Pancreas (tissue), 10 donors: Measurements from ENCODE around the gene CBFA2T2. TPM values are rescaled to one million over a fixed set of nuclear protein-coding genes. Genes with fewer than 3 reads are reported as not detected.

Experiments
- ATAC-seq, 4 donors: fragments of 200-7000 bp; cut with Tn5 transposase; one replicate each; pipeline versions ENCODE4 v1.8.0 to v1.9.1; 2020; ENCODE audit warnings: mild to moderate bottlenecking in 4 of 4, moderate library complexity in 4 of 4
- DNase-seq, 6 donors: peaks; one replicate each; pipeline ENCODE4 v3.0.0-alpha.2; 2020
- FAIRE-seq: peaks from 2 replicates; lab custom pipeline; 2012; peaks lifted over from hg19 to GRCh38; lab: Jason Lieb, UNC
- H3K27ac ChIP-seq, 4 donors: fragments of 200-600 bp; sonication (generic); 1 replicate in 3 of 4; 2 replicates in 1 of 4; pipeline versions ENCODE4 v1.5.0 to v1.8.0; 2020
- H3K27me3 ChIP-seq, 4 donors: fragments of 200-600 bp; one replicate each; pipeline ENCODE4 v1.8.0; 2021
- H3K36me3 ChIP-seq, 3 donors: fragments of 200-600 bp; sonication (generic) in 1 of 3; one replicate each; pipeline versions ENCODE4 v1.5.0 to v1.8.0; 2020 to 2021
- H3K4me1 ChIP-seq, 3 donors: fragments of 200-600 bp; one replicate each; pipeline ENCODE4 v1.8.0; 2021
- H3K4me3 ChIP-seq, 4 donors: fragments of 200-600 bp; sonication (generic) in 2 of 4; one replicate each; pipeline versions ENCODE4 v1.5.0 to v1.8.0; 2020 to 2021
- H3K9me3 ChIP-seq, 4 donors: fragments of 200-600 bp; one replicate each; pipeline ENCODE4 v1.8.0; 2021
- WGBS, 2 donors: extraction: QIAGEN DNeasy Blood & Tissue Kit; methylation state at CpG; one replicate each; pipeline ENCODE4 v1.1.7; 2013; 5-methylcytosine and 5-hydroxymethylcytosine counted together
- intact Hi-C, 3 donors: fragments of 100-400 bp; cut with DNase I; formaldehyde crosslinking; loops; one replicate each; pipeline versions ENCODE4 v1.11.1 to v1.14.2; 2022
- polyA plus RNA-seq, 2 donors: library from polyadenylated mRNA; stranded (reverse); fragments of 200-250 nt; gene quantifications; one replicate each; pipeline ENCODE4 v1.2.3, GENCODE V29; 2013
- total RNA-seq, 6 donors: library from RNA; stranded (reverse); fragmentation: NEBNext Ultra II Directional in 4 of 6; extraction: Animal tissue kit (Norgen Biotek cat#: 25700) in 4 of 6; gene quantifications; one replicate each; pipeline versions ENCODE4 v1.2.1 to v1.2.4, GENCODE V29; 2021 to 2023
- TF ChIP-seq, protein P1 (sequence below), 4 donors: fragments of 200-600 bp; sonication (generic) in 3 of 4; IDR thresholded peaks; one replicate each; pipeline versions ENCODE4 v1.5.0 to v1.8.0; 2021; ENCODE audit warnings: antibody characterized with exemption in 4 of 4
- donor health status: healthy with polysubstance abuse.
- donor health status: DM: no; HTN: no; CAD: no; lungs with moderate emphysema.
- donor health status: DM: no; HTN: no; CAD: no.
- donor health status: control.
- donor health status: control.
- donor health status: Bipolar disorder and iron deficiency.
- donor health status: DM: yes; HTN: yes; CAD: no.
- donor health status: DM: no; HTN: no; CAD: no.
- donor health status: DM: no; HTN: no; CAD: no.
- donor health status: DM: yes; HTN: yes; CAD: no.

The CBFA2T2 gene
- total and polyA plus RNA-seq, 8 donors = 4.7 to 11.6 (median 7.5) TPM

DNA sequence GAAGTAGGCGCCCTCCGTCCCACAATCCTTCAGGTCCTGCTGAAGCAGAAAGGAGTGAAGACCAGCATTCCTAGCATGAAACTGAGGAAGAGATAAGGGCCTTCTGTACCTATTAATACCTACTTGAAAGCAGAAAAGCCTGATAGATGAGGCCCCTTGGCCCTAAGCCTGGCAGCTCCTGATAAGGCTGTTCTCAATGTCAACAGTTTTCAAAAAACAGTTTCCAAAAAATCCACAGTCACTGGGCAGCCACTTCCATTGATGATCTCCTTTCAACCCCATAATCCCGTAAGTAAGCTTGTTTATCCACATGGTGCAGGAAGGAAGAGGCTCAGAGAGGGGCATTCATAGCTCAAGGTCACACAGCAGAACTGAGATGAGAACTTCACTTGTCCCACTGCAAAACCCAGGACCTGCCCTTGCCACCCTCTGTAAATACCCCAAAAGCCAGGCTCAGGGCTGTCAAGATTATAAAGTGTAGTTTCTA lies 199.1 kb downstream of the CBFA2T2 start:
- DNase-seq (no peak), FAIRE-seq (no peak), ATAC-seq (no peak)
- Histone ChIP-seq H3K36me3 (no peaks in the 10 kb centered on the region), H3K27me3 (no peaks in the 10 kb centered on the region), H3K9me3 (no peaks in the 10 kb centered on the region), H3K27ac (no peak overlapping the region), H3K4me1 (no peaks in the 10 kb centered on the region), H3K4me3 (no peak overlapping the region)
- TF ChIP-seq, protein P1, sequence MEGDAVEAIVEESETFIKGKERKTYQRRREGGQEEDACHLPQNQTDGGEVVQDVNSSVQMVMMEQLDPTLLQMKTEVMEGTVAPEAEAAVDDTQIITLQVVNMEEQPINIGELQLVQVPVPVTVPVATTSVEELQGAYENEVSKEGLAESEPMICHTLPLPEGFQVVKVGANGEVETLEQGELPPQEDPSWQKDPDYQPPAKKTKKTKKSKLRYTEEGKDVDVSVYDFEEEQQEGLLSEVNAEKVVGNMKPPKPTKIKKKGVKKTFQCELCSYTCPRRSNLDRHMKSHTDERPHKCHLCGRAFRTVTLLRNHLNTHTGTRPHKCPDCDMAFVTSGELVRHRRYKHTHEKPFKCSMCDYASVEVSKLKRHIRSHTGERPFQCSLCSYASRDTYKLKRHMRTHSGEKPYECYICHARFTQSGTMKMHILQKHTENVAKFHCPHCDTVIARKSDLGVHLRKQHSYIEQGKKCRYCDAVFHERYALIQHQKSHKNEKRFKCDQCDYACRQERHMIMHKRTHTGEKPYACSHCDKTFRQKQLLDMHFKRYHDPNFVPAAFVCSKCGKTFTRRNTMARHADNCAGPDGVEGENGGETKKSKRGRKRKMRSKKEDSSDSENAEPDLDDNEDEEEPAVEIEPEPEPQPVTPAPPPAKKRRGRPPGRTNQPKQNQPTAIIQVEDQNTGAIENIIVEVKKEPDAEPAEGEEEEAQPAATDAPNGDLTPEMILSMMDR (IDR thresholded peaks at IDR 0.05) = no peak
- 51 to 56% methylated on average over 3 of the region's 3 CpGs for WGBS, 2 donors
- intact Hi-C loops = no loop called here

DNA sequence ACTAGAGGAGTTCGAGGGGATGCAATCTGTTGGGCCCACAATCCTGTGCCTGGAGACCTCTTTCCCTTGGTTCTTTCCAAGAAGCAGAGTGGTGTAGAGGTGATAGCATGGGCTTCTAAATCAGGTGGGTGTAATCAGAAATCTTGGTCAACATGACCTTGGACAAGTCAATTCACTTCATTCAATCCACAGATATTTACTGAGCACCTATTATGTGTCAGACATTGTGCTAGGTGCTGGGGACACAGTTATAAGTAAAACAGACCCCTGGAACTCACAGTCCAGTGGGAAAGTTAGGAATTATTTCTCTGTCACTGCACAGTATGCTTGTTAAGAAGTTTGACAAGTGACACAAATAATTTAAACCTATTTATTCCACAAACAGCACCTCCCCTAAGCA lies 199.6 kb downstream of the CBFA2T2 start:
- Histone ChIP-seq H3K36me3 (no peaks in the 10 kb centered on the region), H3K27me3 (no peaks in the 10 kb centered on the region), H3K27ac (no peak overlapping the region), H3K4me1 (no peaks in the 10 kb centered on the region), H3K9me3 (no peaks in the 10 kb centered on the region), H3K4me3 (no peak overlapping the region)
- FAIRE-seq (no peak), DNase-seq (no peak), ATAC-seq (no peak)
- 91 to 92% methylated on average over 1 of the region's 1 CpG for WGBS, 2 donors
- intact Hi-C loops = no loop called here
- TF ChIP-seq, protein P1 (IDR thresholded peaks at IDR 0.05) = no peak

DNA sequence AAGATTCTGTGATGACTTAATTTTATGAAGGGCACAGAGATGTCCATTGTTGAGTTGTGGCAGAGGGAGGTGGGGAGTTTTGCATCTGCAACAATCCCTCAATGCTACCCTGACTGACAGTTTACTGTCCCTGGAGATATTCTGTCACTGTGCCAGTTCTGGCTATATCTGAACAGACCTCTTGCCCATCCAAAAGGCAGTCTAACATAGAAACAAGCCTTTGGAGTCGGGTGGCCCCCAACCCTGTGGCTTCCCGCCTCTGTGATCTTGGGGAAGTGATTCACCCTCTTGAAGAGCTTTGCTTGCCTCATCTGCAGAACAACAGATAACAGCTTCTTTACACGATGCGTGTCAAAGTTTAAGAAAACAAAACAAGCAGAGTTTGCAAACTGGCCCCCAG lies 200.1 kb downstream of the CBFA2T2 start:
- H3K4me1 ChIP-seq = no peaks in the 10 kb centered on the region
- H3K27me3 ChIP-seq = no peaks in the 10 kb centered on the region
- TF ChIP-seq, protein P1 (IDR thresholded peaks at IDR 0.05) = no peak
- FAIRE-seq (no peak), DNase-seq (no peak), ATAC-seq (no peak)
- no peaks in the 10 kb centered on the region for H3K36me3 ChIP-seq
- no peak overlapping the region for H3K4me3 ChIP-seq
- 71 to 85% methylated on average over 4 of the region's 4 CpGs for WGBS, 2 donors
- H3K27ac ChIP-seq = no peak overlapping the region
- intact Hi-C loops = no loop called here
- H3K9me3 ChIP-seq = no peaks in the 10 kb centered on the region

DNA sequence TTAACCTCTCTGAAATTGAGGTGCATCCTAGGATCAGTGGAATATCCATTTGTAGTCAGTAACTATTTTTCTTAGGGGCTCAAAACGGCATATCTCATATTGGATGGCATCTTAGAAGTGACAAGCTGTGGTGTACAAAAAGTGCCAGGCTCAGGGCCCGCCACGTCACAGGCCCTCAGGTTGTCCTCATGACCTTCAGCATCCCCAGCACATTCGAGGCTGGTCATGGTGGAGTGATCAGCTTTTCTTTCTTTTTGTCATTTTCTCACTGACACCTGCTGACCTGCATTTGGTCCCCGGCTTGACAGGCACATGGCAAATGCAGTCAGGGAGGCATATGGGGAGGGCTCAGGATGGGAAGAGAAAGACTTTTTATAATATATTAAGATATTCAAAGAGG lies 203.4 kb downstream of the CBFA2T2 start:
- H3K9me3 ChIP-seq = no peaks in the 10 kb centered on the region
- WGBS, 2 donors = 81% methylated on average over 5 of the region's 5 CpGs
- intact Hi-C loops = no loop called here
- no peaks in the 10 kb centered on the region for H3K4me1 ChIP-seq
- FAIRE-seq (no peak), DNase-seq (peak in 1 of 6 donors; percentile 6), ATAC-seq (no peak)
- H3K4me3 ChIP-seq = no peak overlapping the region
- TF ChIP-seq, protein P1 (IDR thresholded peaks at IDR 0.05) = no peak
- H3K27me3 ChIP-seq = no peaks in the 10 kb centered on the region
- H3K36me3 ChIP-seq = no peaks in the 10 kb centered on the region
- H3K27ac ChIP-seq = no peak overlapping the region

DNA sequence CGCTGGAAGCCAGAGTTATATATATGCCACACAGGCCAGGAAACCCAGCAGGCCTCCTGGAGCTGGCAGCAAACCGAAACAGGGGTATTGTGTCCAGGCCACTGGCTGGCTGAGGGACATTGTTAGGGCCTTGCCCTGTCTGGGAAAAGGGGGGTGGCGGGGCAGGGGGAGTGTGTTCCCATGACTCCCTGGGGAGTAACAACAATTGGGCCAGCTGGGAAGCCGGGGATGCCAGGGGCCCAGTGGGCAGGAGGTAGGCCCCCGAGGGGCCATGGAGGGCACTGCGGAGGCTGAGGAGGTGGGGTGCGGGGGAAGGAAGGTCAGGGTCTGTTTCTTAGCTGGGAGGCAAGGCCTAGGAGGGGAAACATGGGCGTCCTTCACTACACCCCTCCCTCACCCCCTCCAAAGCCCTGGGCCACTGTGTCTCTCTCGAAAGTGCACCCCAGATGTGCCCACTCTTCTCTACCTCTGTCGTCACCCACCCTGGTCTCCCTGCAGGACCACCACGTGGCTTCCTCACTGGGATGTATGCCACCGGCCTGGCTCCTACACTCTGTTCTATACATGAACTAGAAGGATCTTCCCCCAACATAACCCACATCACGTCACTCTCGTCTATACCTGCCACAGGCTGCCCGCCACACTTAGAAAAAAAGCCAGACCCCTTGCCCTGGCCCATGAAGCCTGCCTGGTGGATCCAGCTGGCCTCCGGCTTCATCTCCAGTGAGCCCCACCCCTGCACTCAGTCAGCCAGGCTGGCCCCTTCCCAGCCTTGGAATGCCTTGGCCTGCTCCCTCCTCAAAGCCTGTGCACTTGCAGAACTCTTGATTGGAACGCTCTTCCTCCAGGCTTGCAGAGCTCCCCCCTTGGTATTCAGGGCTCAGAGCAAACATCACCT lies 204.1 kb downstream of the CBFA2T2 start:
- DNase-seq (peak in 1 of 6 donors; percentile 50), ATAC-seq (peak in 1 of 4 donors; percentile 37)
- 85 to 90% methylated on average over 14 to 17 of the region's 17 CpGs for WGBS, 2 donors

More for the DNA sequence above, 204.1 kb downstream of the CBFA2T2 start:
- H3K27me3 ChIP-seq = no peaks in the 10 kb centered on the region
- no peaks in the 10 kb centered on the region for H3K36me3 ChIP-seq
- H3K4me3 ChIP-seq = no peak overlapping the region
- no peaks in the 10 kb centered on the region for H3K9me3 ChIP-seq
- no peak overlapping the region for H3K27ac ChIP-seq
- TF ChIP-seq, protein P1 (IDR thresholded peaks at IDR 0.05) = no peak
- intact Hi-C loops = no loop called here
- FAIRE-seq = no peak
- no peaks in the 10 kb centered on the region for H3K4me1 ChIP-seq
